Stimulated activated CD4-positive, alpha-beta T cell treated with anti-CD3 and anti-CD28 coated beads, Interleukin-4, amount 100 ng/mL, for 1 hour (primary cell): Measurements from ENCODE around the gene NDUFV3.
"Not testable (repeated sequence)": the region's sequence is repeated elsewhere in the genome, so short reads cannot be mapped to it uniquely, and the experiment has no call there.

ENCODE experiments used
- DNase-seq: peaks from one replicate; pipeline ENCODE4 v3.0.0-alpha.2; 2020

NDUFV3 gene

GRCh38 chr21:42858185-42858847 lies 34.8 kb upstream of the NDUFV3 start:
- no peak for DNase-seq

- no peak for DNase-seq
Observed at GRCh38 chr21:42858957-42859890, 33.9 kb upstream of the NDUFV3 start.

- DNase-seq, result no peak
Observed at GRCh38 chr21:42859891-42860230, 33.2 kb upstream of the NDUFV3 start.

GRCh38 chr21:42860345-42860744 lies 32.8 kb upstream of the NDUFV3 start:
- no peak for DNase-seq

GRCh38 chr21:42861311-42861847 lies 31.7 kb upstream of the NDUFV3 start:
- no peak for DNase-seq

GRCh38 chr21:42861848-42862400 lies 31.2 kb upstream of the NDUFV3 start:
- no peak for DNase-seq

- DNase-seq, result no peak
Observed at GRCh38 chr21:42862774-42863503, 30.2 kb upstream of the NDUFV3 start.

GRCh38 chr21:42863504-42863870 lies 29.6 kb upstream of the NDUFV3 start:
- DNase-seq, result no peak

GRCh38 chr21:42864286-42864685 lies 28.8 kb upstream of the NDUFV3 start:
- no peak for DNase-seq

- DNase-seq, result no peak
Observed at GRCh38 chr21:42864815-42865775, 28.0 kb upstream of the NDUFV3 start.

- no peak for DNase-seq
Observed at GRCh38 chr21:42865776-42866160, 27.3 kb upstream of the NDUFV3 start.

- no peak for DNase-seq
Observed at GRCh38 chr21:42868196-42868595, 24.9 kb upstream of the NDUFV3 start.

- no peak for DNase-seq
Observed at GRCh38 chr21:42873096-42873495, 20.0 kb upstream of the NDUFV3 start.

- DNase-seq, result not testable (repeated sequence)
Observed at GRCh38 chr21:42875811-42876210, 17.3 kb upstream of the NDUFV3 start.

- no peak for DNase-seq
Observed at GRCh38 chr21:42878678-42878992, 14.5 kb upstream of the NDUFV3 start.

- peak; percentile 97 for DNase-seq
Observed at GRCh38 chr21:42878993-42879787, 13.9 kb upstream of the NDUFV3 start, which contains the start of gene WDR4. TSS of gene WDR4 (minus strand) at chr21:42879539. CDS start at chr21:42879495, 44 bp downstream.

GRCh38 chr21:42880352-42880751 lies 12.8 kb upstream of the NDUFV3 start:
- DNase-seq, result no peak

GRCh38 chr21:42883921-42884320 lies 9.2 kb upstream of the NDUFV3 start:
- no peak for DNase-seq

GRCh38 chr21:42887326-42887725 lies 5.8 kb upstream of the NDUFV3 start:
- no peak for DNase-seq

- no peak for DNase-seq
Observed at GRCh38 chr21:42892582-42892930, 553 bp upstream of the NDUFV3 start.

- DNase-seq, result no peak
Observed at GRCh38 chr21:42900446-42900845, 7.3 kb downstream of the NDUFV3 start.
